ENCODE results near the gene PTAFR. TPM values are rescaled to one million over a fixed set of nuclear protein-coding genes. Genes with fewer than 3 reads are reported as not detected.

PTAFR gene
- total RNA-seq, 1 donor from 2014 or later, result 0.48 TPM

DNA sequence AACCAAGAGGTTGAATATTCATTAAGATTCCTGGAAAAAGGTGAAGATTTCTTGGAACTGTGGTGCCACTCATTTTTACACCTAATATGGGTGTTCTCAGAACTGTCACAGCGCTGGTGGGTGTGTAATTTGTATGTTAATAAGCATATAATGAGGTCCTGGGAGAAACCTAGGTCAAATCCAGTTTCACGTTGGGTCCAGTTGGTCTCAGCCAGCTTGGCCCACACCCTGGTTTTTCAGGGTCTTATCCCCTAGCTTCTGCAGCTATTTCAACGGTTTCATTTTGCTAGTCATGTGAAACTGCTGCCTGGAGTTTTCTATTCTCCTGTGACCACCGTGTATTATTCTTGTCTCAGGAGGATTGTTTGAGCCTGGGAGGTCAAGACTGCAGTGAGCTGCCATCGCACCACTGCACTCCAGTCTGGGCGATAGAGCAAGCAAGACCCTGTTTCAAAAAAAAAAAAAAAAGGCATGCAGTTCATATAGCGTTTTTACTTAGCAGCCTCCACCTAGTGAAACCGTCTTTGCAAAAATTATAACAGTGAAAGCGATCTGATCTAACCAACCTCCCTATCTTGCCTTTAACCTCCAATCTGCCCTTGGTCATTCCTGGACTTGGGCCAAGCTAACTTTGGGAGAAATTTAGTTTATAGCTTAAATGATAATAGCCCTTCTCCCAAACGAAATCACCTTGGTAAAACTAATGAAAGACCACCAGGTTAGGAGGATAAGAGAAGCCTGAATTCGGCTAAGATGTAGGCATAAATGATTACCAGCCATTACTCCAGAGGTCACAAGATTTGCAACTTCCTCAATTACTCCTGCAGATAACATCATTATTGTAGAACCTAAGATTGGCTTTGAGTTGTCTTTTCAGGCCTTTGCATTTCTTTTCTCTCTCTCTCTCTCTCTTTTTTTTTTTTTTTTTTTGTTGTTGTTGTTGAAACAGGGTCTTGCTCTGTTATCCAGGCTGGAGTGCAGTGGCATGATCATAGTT is 44.0 kb downstream of the PTAFR start:
- Mint-ChIP-seq H3K27ac (no peak overlapping the region), H3K36me3 (no peaks in the 10 kb centered on the region), H3K4me1 (ENCODE audit: unreplicated experiment) (no peaks in the 10 kb centered on the region), H3K9me3 (no peaks in the 10 kb centered on the region), H3K27me3 (peaks cover 12% of the 10 kb centered on the region), H3K4me3 (no peak overlapping the region)
- TF ChIP-seq, protein P1, sequence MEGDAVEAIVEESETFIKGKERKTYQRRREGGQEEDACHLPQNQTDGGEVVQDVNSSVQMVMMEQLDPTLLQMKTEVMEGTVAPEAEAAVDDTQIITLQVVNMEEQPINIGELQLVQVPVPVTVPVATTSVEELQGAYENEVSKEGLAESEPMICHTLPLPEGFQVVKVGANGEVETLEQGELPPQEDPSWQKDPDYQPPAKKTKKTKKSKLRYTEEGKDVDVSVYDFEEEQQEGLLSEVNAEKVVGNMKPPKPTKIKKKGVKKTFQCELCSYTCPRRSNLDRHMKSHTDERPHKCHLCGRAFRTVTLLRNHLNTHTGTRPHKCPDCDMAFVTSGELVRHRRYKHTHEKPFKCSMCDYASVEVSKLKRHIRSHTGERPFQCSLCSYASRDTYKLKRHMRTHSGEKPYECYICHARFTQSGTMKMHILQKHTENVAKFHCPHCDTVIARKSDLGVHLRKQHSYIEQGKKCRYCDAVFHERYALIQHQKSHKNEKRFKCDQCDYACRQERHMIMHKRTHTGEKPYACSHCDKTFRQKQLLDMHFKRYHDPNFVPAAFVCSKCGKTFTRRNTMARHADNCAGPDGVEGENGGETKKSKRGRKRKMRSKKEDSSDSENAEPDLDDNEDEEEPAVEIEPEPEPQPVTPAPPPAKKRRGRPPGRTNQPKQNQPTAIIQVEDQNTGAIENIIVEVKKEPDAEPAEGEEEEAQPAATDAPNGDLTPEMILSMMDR (conservative IDR thresholded peaks at IDR 0.05), result no peak
- no peak for DNase-seq (ENCODE audit: extremely low spot score, unreplicated experiment)

DNA sequence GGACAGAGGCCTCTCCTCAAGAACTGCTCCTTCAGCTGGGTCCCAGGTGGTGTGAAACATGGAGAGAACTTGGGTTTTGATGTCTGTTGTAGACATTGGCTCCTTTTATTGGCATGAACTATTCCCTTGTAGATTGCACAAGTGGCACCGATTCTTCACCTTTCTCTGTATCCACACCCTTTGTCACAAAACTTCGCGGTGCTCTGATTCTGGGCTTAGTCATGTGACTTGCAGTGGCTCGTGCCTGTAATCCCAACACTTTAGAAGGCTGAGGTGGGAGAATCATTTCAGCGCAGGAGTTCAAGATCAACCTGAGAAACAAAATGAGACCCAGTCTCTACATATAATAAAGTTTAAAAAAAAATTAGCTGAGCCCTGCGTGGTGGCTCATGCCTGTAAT is 45.6 kb downstream of the PTAFR start:
- H3K27me3 Mint-ChIP-seq, result peaks cover 20% of the 10 kb centered on the region
- no peak for DNase-seq (ENCODE audit: extremely low spot score, unreplicated experiment)
- H3K4me3 Mint-ChIP-seq, result no peak overlapping the region
- no peak overlapping the region for H3K27ac Mint-ChIP-seq
- no peaks in the 10 kb centered on the region for H3K4me1 Mint-ChIP-seq (ENCODE audit: unreplicated experiment)
- TF ChIP-seq, protein P1 (conservative IDR thresholded peaks at IDR 0.05), result no peak
- H3K36me3 Mint-ChIP-seq, result no peaks in the 10 kb centered on the region
- H3K9me3 Mint-ChIP-seq, result no peaks in the 10 kb centered on the region

DNA sequence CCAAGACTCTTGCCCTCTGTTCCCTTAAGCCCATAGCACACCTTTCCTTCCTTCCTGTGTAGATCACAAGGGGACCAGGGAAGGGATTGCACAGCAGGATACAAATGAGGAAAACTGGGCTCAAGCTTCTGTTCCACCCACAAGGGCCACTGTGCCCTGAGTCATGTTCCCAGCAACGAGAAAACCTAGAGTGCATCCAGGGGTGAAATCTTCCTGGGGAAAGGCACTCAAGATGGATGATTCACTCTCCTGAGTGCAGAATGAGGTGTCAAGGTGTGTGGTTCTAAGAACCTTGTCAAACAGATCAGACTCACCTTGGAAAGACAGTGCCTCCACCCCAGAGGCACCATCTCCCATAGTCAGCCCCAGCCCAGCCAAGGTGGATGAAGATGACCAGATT is 47.3 kb downstream of the PTAFR start:
- H3K27ac Mint-ChIP-seq, result no peak overlapping the region
- TF ChIP-seq, protein P1 (conservative IDR thresholded peaks at IDR 0.05), result no peak
- no peaks in the 10 kb centered on the region for H3K9me3 Mint-ChIP-seq
- H3K36me3 Mint-ChIP-seq, result no peaks in the 10 kb centered on the region
- no peak for DNase-seq (ENCODE audit: extremely low spot score, unreplicated experiment)
- no peaks in the 10 kb centered on the region for H3K4me1 Mint-ChIP-seq (ENCODE audit: unreplicated experiment)
- H3K4me3 Mint-ChIP-seq, result no peak overlapping the region
- H3K27me3 Mint-ChIP-seq, result peaks cover 20% of the 10 kb centered on the region

DNA sequence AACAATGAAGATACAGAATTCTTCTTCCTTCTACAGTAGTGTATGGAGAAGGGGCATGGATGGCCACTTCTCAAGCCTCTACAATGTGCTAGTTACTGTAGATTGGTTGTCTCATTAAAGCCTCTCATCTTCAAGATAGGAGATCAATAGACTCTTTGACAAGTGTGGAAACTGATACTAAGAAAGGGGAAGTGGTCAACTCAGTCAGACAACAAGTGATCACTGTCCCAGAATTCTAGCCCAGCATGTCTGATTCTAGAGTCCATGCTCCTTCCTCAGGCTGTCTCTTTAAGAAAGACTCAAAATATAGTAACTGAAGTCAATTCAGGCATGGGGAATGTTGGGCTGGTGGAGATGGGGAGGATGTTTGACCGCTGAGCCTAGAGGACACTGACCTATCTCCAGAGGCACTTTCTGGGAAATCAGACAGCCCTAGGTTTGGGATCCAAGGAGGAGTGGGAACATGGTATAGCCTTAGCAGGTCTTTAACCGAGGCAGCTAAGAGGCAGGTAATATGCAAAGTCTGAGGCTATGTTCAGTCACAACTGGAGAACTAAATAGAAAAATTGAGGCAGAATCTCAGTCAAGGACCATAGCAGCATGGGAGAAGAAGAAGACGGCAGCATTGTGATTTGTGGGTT is 48.8 kb downstream of the PTAFR start:
- no peak overlapping the region for H3K27ac Mint-ChIP-seq
- H3K9me3 Mint-ChIP-seq, result no peaks in the 10 kb centered on the region
- H3K27me3 Mint-ChIP-seq, result peaks cover 20% of the 10 kb centered on the region
- TF ChIP-seq, protein P1 (conservative IDR thresholded peaks at IDR 0.05), result no peak
- no peaks in the 10 kb centered on the region for H3K4me1 Mint-ChIP-seq (ENCODE audit: unreplicated experiment)
- H3K4me3 Mint-ChIP-seq, result no peak overlapping the region
- no peaks in the 10 kb centered on the region for H3K36me3 Mint-ChIP-seq
- DNase-seq (ENCODE audit: extremely low spot score, unreplicated experiment), result no peak

DNA sequence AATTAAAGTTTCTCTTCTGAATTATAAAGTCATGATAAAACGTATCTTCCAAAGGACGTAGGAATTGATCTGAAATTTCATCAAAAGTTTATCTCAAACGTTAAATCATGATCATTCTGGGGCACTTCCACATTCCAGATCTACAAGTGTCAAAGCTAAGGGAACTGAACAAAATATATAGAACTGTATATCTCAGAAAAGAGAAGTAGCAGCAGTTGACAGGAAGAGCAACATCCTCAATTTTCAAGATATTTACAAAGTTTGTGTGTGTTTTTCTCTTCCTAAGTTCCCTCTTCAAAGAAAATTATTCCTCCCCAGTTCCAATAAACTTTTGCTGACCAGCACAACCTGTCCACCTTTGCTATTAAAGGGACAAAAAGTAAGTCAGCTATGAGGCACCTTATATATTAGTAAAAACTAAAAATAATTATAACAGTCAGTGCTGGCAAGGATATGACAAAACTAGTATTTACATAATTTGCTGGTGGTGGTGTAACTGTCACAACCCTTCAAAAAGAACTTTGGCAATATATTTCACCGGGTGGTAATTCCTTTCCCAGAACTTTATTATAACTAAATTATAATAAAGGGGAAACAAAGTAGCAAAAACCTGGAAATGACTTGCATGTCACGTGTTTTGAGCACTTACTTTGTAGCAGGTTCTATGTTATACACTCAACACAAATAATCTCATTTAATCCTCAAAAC is 49.6 kb downstream of the PTAFR start:
- H3K27me3 Mint-ChIP-seq, result peaks cover 20% of the 10 kb centered on the region
- no peaks in the 10 kb centered on the region for H3K36me3 Mint-ChIP-seq
- no peaks in the 10 kb centered on the region for H3K9me3 Mint-ChIP-seq
- H3K4me1 Mint-ChIP-seq (ENCODE audit: unreplicated experiment), result no peaks in the 10 kb centered on the region
- TF ChIP-seq, protein P1 (conservative IDR thresholded peaks at IDR 0.05), result no peak
- DNase-seq (ENCODE audit: extremely low spot score, unreplicated experiment), result no peak
- no peak overlapping the region for H3K4me3 Mint-ChIP-seq
- H3K27ac Mint-ChIP-seq, result no peak overlapping the region

Data from type B pancreatic cell (in vitro differentiated cells).